ENCODE results near the gene NCBP2L.

NCBP2L gene

DNA sequence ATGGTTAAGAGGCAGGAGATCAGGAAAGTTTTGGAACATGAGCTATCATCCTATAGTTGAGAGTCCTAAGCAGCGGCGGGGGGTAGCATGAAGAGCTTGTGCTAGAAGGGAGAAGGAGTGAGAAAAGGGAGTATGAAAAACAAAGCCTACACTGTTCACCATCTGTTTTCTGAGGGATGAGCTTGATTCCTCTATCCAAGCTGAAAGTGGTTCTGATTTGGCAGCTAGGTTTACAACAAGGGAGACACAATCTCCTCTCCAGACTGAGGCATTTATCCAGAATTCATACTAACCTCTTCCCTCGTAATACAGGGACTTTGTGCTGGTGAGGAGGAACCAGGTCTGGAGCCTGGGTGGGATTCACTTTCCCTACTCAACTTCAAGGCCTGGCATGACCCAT lies 25.5 kb upstream of the NCBP2L start:
- no peak for DNase-seq (ENCODE audit: low read depth in 1 of 2, low spot score in 1 of 2)

DNA sequence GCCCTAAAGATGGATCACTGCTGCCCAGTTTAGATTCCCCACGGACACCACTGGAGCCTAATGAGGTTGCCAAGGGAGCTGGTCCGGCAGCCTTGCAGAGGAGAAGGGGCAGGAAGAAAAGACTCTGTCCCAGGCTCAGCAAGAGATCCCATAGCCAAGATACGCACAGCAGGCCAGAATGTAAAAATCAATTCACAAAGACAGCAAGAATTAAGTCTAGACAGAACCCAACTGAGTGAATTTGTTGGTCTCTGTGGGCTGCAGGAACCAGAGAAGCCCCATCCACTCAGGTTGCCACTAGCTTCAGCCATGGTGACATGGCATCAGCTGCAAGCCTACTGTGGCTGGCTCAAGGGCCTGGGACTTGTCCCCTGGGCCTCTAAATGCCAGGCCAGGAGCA lies 24.8 kb upstream of the NCBP2L start:
- no peak for DNase-seq (ENCODE audit: low read depth in 1 of 2, low spot score in 1 of 2)

DNA sequence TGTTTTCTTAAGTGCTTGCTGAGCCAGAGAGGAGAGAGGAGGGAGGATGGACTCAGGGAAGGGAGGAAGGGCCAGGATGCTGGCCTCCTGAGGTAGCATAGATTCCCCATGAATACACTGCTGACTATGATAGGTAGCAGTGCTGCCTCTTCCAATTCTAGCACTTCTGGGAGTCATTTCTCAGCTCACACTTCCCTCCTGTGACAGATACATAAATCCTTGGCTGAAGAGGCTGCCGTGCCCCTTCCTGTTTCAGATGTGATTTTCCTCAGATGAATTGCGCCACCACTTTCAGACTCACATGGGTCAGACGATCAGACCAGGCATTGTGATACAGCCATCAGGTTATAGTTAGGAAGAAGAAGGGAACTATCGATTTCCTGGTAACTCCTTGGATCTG lies 24.3 kb upstream of the NCBP2L start:
- DNase-seq (ENCODE audit: low read depth in 1 of 2, low spot score in 1 of 2): no peak

DNA sequence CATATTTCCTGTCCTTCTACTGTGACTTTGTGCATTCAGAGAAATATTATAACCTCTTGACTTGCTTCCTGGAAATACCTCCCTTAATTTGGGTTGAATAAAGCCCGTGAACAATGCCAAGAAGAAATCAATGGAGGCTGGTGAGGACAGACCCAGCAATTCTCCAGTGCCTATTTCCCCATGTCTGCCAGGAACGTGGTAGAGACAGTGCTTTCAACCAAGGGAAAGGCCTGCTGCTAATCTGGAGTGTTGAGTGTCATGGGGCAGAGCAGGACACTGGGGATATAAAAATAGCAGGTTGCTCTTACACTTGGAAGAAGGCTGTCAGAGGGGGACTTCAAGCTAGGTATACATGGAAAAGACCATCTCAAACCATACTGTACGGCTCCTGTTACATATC lies 21.8 kb upstream of the NCBP2L start:
- no peak for DNase-seq (ENCODE audit: low read depth in 1 of 2, low spot score in 1 of 2)

DNA sequence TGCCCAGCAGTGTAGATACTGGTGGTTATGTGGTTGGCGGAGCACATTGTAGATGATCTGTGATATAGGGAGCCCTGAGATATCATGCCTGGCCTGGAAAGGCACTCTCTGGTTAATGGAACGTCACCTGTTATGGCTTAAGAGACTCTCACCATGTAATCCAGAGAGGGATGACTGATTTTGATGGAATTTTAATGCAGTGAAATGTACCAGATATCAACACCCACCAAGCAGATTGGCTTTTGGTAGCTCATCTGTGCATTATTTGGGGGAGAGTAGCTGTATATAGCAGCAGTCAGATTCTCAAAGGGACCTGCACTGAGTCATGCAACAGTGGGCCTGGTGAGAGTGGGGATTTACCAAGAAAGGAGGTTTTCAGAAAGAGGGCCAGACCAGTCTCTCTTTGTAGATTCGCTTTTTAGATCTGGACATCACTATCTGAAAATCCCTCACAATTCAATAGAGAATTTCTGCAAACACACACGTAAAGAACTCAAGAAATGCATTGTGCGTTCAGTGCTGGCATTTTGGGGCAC lies 19.2 kb upstream of the NCBP2L start:
- DNase-seq (ENCODE audit: low read depth in 1 of 2, low spot score in 1 of 2): no peak

DNA sequence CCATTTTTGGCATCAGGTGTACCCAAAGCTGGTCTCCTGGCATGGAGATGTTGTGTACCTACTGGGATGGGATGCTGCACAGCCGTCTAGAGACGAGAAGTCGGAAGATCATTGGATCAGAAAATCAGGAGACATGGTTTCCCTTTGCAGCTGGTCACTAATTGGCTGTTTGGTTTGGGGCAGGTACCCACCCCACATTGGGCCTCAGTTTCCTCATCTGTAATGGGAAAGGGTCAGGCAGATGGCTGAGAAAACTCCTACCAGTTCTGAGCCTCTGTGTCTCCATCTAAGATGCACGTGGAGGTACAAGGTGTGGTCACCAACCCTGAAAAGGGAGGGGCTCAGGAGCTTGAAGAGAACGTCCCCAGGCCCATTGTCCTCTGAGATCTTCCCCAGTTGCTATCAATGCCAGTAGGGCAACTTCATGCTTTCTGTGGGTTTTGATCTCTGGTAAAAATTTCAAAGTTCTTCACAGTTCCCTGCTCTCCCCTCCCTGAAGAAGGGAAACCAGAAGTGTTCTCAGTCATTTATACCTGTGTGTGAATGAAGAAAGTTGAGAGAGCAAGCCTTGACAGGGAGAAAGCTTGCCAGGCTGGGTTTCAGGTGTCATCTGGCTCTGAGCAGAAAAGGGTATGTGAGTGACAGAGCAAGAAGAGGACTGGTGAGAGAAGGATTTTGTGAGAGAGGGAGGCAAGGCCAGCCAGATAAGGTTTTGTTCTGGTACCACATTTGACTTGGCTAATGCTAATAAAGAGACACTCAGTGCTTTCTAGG lies 17.0 kb upstream of the NCBP2L start:
- DNase-seq (ENCODE audit: low read depth in 1 of 2, low spot score in 1 of 2): no peak

DNA sequence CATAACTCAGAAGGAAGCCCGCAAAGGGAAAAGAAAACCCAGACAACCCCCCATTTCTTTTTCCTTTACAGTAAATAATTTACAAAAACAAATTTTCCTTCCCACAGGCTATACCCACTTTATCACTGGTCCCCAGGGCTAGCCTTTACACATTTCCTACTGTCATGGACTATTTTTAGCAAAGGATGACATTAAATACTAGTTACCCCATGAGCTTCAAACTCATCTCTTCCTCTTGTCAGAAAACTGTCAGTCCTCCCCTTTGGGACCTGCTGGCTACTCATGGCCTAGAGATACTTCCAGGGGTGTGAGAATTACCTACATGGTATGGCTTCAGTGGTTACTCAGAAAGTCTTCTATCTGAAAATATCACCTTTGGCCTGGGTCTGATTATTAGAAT lies 13.9 kb upstream of the NCBP2L start:
- no peak for DNase-seq (ENCODE audit: low read depth in 1 of 2, low spot score in 1 of 2)

DNA sequence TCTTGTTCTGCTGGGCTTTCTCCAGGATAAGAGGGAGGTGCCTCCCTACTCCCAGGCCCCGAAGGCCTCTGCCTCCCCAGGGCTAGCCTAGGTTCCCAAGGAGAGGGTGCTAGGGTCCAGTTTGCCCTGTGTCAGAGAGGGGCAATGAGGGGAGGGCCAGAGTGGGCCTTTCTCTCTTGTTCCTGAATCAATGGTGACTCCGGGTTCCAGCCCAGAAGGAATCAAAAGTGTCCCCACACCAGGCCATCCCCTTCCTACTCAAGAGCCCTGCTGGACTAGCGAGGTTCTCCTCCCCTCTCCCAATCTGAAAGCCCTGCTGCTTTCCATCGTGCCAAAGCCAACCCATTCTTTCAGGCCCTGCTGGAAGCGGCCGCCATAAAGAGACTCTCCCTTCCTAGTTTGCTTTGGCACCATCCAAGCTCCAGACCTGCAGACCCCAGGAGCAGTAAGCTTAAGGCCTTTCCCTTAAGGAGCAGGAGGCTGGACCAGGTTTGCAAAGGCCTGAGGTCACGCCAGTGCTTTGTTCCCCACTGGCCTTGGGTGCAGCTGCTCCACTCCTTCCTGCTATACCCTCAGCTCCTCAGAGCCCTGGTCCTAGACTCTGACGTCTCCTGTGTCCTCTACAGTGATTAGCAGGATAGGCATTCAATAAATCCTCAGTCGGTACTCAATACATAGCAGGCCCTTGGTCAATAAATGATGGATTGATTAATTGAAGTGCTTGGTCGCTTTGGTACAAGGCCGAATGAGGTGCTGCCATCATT lies 12.5 kb upstream of the NCBP2L start:
- DNase-seq (ENCODE audit: low read depth in 1 of 2, low spot score in 1 of 2): no peak

DNA sequence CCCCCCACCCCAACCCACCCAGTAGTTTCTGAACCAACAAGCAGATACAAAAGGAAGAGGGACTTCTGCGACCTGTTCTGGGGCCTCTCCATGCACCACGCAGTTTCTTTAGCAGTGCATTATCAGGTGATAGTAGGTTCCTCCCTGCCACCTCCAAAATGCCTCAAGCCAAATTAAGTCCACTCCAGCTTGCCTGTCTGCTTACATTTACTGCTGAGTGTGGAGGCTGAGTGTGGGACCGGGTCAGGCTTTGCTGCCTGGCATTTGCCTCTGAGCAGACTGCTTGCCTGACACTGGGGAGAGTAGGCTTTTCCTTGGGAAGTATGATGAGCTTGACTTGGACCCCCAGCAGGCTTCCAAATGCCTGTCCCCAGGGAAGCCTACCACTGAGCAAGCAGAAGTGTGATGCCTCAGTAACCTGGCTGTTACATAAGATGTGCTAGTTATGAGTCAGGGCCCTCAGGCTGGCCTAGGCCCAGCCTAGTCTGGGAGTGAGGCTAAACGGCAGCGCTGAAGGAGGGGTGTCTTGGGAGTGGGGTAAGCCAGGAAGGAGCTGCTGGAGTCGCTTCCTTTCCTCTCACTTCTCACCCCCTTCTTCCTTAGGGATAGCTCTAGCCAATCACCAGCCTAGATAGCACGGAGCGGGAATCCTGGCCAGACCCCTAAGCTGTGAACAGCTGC lies 10.9 kb upstream of the NCBP2L start:
- DNase-seq (ENCODE audit: low read depth in 1 of 2, low spot score in 1 of 2): no peak

DNA sequence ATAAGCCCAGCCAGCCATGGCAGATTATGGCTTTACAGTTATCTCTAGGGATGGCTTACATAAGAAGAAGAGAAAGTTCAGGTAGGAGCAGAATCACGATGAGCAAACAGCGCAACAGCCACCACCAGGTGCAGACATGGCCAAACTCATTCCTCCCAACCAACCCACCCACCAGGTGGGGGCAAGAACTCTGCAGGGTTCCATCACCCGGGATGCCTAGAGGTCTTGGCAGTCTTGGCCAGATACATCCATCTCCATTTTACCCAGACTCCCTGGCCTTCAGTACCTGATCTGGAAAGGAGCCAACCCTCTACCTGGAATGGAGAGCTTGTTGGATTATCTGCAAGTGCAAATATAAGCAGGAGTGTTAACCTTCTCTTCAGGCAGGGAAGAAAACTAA lies 9.5 kb upstream of the NCBP2L start:
- no peak for DNase-seq (ENCODE audit: low read depth in 1 of 2, low spot score in 1 of 2)

DNA sequence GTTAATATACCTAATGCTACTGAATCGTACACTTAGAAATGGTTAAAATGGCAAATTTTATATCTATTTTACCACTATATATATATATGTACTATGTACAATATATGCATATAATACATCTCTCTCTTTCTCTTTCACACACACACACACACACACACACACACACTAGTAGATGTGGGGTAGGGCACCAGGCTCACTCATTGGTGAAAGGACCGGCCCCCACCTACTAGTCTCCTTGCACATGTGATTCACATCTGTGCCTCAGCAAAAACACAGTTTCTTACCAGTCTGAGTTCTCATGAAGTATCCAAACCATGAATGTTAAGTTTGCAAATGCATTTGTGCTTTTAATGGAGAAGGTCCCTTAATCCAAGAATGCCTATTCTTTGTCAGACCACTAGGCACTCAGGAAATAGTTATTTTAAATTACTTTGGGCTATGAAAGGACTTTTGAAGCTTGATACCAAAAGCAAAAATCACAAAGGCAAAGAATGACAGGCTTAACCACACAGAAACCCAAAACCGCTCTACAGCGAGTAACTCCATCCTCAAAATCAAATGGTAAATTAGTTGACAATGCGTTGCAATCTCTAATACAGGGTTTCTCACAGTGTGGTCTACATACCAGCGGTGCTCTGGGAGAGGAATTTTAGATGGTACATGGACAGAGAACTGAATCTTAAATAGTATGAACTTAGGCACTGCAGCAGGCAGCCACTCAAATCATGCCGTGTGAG lies 7.8 kb upstream of the NCBP2L start:
- DNase-seq (ENCODE audit: low read depth in 1 of 2, low spot score in 1 of 2): no peak

DNA sequence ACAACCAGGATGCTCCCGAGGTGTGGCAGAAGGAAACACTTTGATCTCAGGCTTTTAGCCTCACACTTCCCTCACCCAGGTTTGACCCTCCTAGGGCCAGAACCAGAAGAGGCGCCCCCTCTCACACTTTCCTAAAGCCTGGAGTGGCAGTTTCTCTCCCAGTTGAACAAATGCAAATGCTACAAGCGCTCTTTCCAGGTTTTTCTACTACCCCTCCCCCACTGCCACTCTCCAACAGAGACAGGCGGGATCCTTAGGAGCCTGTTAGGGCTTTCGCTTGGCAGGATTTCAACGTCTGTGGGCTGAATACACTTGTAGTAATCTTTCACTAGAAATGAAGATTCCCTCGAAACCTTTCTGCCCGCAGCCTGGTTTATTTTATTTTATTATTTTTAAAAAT lies 4.3 kb upstream of the NCBP2L start:
- no peak for DNase-seq (ENCODE audit: low read depth in 1 of 2, low spot score in 1 of 2)

DNA sequence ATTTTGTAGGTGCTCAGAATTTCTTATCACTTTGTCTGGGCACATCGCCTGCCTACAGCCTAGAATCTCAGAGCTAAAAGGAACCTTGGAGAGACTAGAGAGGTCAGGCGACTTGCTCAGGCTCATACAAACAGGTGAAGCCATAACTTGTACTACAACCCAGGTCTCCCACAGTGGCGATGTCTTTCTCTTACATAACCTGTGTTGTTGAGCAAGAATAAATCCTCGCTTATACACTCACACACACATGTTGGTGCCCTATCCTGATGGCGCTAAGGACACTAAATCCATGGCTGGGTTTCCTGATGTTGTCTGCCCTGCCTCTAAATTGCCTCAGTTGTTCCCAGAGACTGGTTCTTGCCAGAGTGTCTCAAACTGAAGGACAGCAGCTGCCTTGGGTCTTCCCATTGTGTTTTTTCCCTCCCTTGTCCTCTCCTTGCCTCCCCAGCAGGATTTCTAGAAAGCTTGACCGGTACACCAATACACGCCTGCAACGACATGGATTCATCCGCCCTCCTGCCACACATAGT lies 3.6 kb upstream of the NCBP2L start:
- no peak for DNase-seq (ENCODE audit: low read depth in 1 of 2, low spot score in 1 of 2)

DNA sequence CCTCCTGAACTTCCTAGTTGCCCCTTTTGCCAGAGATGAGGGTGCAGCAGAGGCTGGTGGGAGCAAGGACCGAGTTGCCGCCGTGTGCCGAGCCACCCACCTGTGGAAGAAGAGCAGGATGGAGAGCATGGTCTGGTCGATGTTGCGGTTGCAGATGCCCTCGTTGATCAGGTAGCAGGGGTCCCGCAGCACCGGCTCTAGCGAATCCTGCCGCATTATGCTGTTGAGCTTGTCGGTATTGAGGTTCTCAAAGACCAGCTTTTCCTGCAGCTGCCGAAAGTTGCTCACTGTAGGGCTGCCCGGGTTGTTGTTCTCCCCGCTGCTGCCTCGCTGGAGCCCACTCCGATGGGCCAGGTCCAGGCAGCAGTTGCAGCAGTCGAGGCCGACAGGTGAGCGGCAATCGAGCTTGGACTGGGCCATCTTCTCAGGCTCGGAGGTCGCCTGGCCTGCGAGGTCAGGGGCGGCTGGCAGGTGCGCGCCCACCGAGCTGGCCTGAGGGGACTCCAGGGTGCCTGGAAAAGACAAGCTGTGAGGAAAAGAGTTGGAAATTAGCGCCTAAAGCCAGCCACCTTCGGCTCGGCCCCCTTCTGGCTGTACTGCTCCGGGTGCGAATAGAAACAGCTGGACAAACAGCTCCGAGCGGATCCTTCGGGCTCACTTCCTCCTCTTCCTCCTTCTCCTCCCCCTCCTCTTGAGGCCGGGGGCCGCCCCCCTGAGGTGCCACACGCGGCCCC lies 2.4 kb upstream of the NCBP2L start:
- DNase-seq (ENCODE audit: low read depth in 1 of 2, low spot score in 1 of 2): no peak

DNA sequence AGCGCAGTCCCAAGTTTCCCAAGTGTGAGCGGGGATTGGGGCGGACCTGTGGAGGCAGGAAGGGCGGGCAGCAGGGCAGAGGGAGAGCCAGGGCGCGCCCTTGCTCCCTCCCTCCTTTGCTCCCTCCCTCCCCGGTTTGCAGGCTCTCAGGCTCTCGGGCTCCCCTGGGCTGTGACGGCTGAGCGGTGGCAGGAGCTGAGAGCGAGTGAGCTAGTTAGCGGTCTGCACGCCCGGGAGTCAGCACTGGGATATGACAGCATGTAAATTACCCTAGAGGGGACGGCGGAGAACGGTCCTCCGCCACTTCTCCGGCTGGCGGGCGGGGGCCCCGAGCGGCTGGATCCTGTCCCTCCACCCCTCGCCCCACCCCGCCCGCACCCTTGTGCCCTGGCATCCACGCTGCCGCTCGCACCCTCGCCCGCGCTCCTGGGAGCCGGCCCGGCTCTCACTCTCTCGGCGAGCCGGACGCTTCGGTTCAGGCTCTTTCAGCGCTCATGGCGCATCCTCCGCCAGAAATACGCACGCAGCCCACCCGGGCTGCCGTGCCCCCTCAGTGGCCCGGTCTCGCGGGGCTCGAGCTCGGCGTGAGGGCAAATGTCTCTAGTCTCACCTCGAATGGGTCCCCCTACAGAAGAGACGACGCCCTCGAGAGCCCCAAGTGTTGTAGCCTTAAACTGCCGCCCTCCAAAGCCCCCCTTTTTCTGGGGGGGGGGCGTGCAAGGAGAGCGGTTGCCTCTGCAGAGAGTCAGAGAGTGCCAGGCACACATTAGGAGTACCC lies 1.6 kb upstream of the NCBP2L start, which contains the start of gene TSC22D3:
Gene TSC22D3 (minus strand): TSS at position 54 of the 778 bp plus-strand sequence. CDS start 368 bp downstream, outside the sequence.
- peak; percentile 3 to 34 for DNase-seq (ENCODE audit: low read depth in 1 of 2, low spot score in 1 of 2)

DNA sequence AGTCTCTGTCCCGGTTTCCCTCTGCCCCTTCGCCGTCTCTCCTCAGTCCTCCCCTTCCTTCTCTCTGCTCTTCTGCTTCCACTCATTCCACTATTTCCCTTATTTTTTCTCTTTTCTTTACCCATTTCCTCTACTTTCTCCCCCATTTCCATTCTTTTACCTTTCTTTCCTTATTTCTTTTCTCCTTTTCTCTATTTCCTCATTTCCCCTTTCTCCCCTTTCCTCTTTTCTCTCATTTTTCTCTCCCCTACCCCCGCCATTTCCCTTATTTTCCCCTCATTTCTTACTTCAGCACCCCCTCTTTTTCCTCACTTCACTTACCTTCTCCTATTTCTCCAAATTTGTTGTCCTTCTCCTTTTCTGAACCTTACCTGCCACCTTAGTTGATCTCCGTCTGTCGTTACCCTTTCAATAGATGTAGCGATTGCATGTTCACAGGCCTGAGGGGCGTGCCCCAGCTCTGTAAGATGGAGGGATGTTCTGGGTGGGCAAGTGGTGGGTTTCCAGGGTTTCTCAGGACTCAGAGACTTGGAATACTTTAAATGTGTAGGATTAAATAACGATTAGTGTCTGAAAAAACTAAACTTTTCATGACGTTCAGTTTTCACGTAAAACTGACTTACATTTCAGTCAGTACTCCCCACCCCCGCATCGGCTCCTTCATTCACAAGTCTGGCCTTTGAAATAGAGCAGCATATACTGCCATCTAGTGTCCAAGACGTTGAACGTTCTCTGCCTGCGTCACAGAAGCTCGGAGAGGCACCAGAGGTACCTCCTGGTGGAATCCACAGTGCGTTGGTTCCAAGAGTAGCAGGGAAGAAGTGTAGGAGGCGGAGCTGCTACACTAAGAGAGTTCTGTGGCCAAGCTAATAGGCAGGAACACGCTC lies 641 bp upstream of the NCBP2L start:
- DNase-seq (ENCODE audit: low read depth in 1 of 2, low spot score in 1 of 2): peak; percentile 14 to 41

DNA sequence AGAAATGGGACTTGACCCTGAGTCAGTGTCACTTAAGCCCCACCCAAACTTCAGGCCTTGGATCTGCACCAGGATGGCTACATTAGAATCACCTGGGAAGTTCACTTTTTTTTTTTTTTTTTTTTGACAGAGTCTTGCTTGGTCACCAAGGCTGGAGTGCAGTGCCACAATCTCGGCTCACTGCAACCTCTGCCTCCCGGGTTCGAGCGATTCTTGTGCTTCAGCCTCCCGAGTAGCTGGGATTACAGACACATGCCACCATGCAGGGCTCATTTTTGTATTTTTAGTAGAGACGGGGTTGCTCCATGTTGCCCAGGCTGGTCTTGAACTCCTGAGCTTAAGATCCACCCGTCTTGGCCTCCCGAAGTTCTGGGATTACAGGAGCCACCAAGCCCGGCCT lies 3.0 kb downstream of the NCBP2L start:
- no peak for DNase-seq (ENCODE audit: low read depth in 1 of 2, low spot score in 1 of 2)

DNA sequence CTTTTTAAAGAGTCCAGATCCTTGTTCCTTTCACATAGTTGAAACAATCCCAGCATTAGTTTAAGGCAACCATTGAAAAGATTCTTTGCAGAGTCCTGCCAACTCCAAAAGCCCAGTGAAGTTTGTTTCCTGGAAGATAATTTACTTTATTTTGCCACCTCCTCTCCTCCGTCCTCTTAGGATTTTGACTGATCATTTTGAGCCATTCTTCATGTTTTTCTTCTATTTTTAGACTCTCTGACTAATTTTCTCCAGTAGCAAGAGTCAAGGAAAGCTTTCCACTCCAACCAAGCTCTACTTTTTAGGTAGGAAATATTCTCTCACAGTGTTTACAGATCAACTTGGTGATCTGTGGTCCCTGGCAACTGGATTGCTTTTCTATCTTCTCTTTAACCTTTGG lies 10.3 kb downstream of the NCBP2L start:
- DNase-seq (ENCODE audit: low read depth in 1 of 2, low spot score in 1 of 2): no peak

All from stimulated activated CD4-positive, alpha-beta T cell treated with anti-CD3 and anti-CD28 coated beads, Interleukin-15, amount 100 ng/mL, for 1 hour (primary cell).